CD4-positive, alpha-beta T cell treated with Interleukin-17A for 4 hours (primary cell): ENCODE data around the gene BAIAP2L2.
"Not testable (repeated sequence)": the region's sequence is repeated elsewhere in the genome, so short reads cannot be mapped to it uniquely, and the experiment has no call there.

Experiments
- DNase-seq: peaks from one replicate; pipeline ENCODE4 v3.0.0-alpha.2; 2020; ENCODE audit warnings: mixed read lengths

The BAIAP2L2 gene

DNA sequence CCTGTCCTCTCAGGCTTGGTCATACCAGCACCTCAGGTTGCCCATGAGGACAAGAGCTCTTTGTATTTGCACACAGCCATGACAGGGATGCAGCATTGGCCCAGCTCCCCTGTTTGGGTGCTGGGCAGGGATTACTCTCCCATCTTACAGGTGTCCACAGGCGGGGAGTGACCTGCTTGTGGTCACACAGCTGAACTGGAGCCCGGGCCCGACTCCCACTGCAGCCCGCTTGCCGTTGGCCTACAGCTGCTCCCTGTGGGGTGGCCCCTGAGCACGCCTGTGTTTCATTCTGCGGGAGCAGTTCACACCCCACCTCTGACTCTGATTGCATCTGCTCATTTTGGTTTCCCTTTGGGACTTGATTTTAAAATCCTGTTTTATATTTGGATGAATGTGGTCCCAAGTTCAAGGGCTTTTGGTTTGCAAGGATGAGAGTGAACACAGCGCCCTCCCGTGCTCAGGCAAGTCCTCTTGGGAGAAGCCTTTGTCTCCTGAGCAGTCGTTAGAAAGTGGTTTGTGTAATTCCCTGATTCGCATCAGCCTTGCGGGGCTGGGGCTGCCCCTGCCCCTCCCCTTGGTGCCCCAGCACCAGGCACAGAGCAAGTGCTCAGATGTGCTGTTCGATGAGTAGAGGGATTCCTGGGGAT is 44.0 kb downstream of the BAIAP2L2 start:
- no peak for DNase-seq

- no peak for DNase-seq
These were observed 44.9 kb downstream of the BAIAP2L2 start for GRCh38 chr22:38065539-38065938.

GRCh38 chr22:38062791-38063190 is 47.7 kb downstream of the BAIAP2L2 start:
- DNase-seq = no peak

GRCh38 chr22:38056969-38057891 is 53.3 kb downstream of the BAIAP2L2 start, which contains the start of gene PICK1:
TSS of gene PICK1 (plus strand) at chr22:38057404. CDS start at chr22:38057810, 406 bp downstream.
- peak; percentile 81 for DNase-seq

- DNase-seq = peak; percentile 85
These were observed 58.3 kb downstream of the BAIAP2L2 start for GRCh38 chr22:38051900-38052862.

- DNase-seq = no peak
These were observed 59.2 kb downstream of the BAIAP2L2 start for GRCh38 chr22:38051261-38051660.

DNA sequence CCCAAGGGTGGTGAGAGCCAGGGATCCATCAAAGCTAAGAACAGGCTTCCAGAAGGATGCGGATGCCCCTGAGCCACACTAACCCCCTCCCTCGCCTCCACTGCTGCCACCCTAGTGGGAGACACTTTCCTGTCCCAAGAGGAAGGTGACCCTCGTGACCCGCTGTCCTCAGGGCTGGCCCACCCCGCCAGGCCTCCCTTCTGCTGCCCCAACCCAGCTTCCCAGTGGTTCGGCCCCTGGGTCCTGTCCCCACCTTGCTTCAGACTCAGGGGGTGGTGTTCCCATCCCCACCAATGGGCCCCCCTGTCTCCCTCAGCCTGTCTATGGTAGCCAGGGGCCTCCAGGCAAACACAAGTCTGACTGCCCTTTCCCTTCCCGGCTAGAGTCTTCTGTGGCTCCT is 59.8 kb downstream of the BAIAP2L2 start:
- no peak for DNase-seq

DNA sequence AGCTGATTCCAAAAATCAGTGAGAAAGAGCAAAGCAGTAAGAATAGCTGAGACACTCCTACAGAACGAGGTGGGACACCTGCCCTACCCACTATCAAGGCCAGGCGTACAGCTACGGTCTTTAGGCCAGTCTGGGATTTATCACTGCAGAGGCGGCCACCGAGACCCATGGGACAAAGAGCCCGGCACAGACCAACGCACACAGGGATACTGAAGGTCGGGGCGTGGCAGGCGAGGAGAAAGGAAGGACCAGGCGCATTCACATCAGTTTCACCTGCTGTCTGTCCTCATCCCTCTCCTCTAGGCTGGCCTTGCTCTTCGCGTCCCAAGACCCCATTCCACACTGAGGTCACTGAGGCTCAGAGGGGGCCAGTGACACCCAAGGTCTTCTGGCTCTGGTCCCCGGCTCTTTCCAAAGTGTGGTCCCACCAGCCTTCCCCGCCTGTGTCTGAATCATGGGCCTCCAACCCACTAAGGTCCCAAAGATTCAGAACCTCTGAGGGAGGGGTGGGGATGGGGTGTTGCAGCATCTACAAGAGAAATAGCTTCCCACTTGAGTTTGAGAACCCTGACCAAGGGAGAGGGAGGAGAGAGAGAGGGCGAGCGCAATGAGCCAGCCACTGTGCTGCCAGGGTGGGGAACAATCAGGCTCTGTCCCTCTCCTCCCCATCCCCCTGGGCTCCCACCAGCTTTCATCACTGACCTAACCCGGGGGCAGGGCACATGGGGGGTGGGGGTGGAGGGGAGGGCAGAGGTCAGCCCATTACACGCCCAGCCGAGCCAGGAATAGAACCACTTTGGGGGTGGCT is 60.5 kb downstream of the BAIAP2L2 start:
- DNase-seq = no peak

GRCh38 chr22:38046070-38046748 is 64.3 kb downstream of the BAIAP2L2 start:
- no peak for DNase-seq

GRCh38 chr22:38043151-38044039 is 67.1 kb downstream of the BAIAP2L2 start:
- DNase-seq = no peak

DNA sequence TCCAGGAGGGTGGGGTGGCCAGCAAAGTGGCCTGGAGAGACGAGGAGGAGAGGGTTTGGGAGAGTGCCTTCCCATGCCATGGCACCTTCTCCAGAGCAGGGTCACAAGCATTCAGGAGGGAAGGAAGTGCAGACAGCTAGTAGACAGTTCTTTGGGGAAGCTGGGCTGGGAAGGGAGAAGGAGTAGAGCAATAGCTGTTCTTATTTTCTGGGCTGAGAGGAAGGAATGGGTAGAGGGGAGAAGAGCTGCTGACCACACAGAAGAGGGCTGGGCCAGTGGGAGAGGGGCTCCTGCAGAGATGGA is 68.0 kb downstream of the BAIAP2L2 start:
- no peak for DNase-seq

DNA sequence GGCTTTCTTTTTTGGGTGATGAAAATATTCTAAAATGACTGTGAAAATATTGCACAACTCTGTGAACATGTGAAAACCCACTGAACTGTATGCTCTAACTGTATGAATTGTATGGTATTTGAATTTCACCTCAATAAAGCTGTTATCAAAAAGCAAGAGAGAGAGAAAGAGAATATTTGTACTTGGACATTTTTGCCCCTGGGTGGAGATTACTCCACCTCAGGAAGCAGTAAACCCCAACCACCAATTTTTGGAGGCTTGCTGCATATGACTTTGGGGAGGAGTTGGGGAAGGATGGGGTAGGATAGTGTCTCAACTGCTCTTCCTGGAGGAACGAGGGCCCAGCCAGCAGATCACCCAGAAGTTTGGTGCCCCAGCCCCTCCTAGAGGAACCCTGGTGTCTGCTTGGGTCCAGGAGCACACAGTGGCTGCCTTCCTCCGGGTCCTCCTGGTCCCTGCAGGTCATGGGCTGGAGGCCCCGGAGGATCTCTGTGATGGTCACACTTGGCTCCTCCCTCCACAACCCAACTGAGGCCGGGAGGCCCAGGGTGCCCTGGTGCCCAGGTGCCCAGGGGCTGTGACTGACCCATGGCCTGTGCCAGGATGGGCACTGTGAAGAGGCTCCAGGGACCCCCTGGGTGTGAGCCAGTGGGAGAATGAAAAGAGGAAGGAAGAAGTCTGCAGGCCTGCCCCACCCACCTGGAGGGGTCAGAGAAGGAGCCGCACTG is 68.6 kb downstream of the BAIAP2L2 start:
- DNase-seq = no peak

DNA sequence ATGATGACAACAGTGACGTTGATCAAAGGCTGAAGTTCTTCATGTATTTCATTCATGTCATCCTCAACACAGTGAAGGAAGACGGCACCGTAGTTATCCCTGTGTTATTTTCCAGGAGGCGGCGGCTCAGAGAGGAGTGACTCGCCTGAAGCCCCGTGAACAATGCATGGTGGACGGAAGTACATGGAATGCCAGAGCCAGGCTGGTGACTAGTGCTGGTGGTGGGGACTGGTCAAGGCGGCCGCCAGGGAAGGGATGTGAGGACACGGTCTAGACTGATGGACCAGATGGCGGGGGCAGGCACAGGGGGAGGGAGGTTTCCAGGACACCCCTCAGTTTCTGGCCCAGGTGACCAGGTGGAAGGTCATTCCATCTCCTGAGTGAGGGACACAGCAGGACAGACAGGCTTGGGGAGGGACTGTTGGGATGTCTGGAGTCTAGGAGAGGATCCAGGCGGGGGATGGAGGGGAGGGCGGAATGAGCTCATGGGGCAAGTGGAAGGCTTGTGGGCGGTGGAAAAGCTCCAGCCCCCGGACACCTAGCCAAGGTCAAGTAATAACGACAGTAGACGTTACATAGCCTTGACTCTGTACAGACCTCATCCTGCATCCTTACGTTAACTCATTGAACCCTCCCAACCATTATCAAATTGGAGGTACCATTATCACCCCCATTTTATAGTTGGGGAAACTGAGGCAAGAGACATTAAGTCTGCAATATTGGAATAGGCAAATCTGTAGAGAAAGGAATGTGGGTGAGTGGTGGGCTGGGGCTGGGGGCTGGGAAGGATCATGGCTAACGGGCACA is 69.3 kb downstream of the BAIAP2L2 start:
- DNase-seq = no peak

- DNase-seq = no peak
These were observed 71.3 kb downstream of the BAIAP2L2 start for GRCh38 chr22:38038890-38039812.

DNA sequence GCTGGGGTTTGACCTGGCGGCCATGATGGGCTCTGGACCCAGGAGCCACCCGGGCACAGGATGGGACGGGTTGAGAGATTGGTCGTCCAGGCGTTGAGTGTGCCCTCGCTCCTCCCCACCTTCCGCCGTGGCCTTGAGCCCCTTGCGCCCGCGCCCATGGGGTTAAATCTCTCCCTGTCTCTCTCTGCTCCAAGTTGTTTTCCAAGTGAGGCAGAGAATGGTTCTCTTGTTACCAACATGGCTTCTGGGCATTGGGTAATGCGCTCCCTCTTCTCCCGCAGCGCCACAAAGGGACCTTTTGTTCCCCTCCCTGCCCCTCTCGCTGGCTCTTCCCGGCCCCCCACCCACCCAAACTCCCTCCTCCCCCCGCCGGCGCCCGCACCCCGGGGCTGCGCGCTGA is 72.1 kb downstream of the BAIAP2L2 start:
- no peak for DNase-seq

DNA sequence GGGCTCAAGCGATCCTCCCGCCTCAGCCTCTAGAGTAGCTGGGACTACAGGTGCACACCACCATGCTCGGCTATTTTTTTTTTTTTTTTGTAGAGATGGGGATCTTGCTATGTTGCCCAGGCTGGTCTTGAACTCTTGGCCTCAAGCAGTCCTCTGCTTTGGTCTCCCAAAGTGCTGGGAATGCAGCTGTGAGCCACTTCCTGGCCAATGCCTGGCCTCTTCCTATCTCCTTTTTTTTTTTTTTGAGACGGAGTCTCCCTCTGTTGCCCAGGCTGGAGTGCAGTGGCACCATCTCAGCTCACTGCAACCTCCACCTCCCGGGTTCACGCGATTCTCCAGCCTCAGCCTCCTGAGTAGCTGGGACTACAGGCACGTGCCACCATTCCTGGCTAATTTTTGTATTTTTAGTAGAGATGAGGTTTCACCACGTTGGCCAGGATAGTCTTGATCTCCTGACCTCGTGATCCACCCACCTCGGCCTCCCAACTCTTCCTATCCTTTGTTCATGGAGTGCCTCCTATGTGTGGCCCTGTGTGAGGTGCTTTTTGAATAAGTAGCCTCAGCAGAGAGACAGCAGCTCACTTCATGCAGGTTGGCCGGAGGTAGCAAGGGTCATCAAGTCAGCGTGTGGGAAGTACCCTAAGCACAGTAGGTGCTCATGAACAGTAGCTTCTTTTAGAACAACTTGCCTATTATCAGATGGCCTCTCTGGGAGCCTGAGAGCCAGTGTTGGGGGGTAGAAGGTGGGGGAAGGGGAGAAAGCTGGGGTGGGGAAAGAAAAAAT is 72.9 kb downstream of the BAIAP2L2 start:
- DNase-seq = not testable (repeated sequence)
